GM19463 (cell line): ENCODE data around the gene SH2D1B.
A peak's percentile ranks its signal among the peaks of the same experiment; 100 is the strongest.

ENCODE experiments used
- ATAC-seq: cut with Tn5 transposase; IDR thresholded peaks from one replicate; pipeline ENCODE4 v1.9.1; 2021; ENCODE audit warnings: mild to moderate bottlenecking, moderate library complexity; ENCODE audit not compliant: unreplicated experiment

Gene SH2D1B

GRCh38 chr1:162400790-162401355 lies 11.1 kb downstream of the SH2D1B start:
- no peak for ATAC-seq

GRCh38 chr1:162398999-162399580 lies 12.8 kb downstream of the SH2D1B start:
- ATAC-seq, result no peak

- no peak for ATAC-seq
Observed at GRCh38 chr1:162397943-162398560, 13.9 kb downstream of the SH2D1B start.

- no peak for ATAC-seq
Observed at GRCh38 chr1:162397039-162397448, 14.9 kb downstream of the SH2D1B start.

- no peak for ATAC-seq
Observed at GRCh38 chr1:162396201-162396906, 15.6 kb downstream of the SH2D1B start.

GRCh38 chr1:162391790-162392563 lies 20.0 kb downstream of the SH2D1B start:
- no peak for ATAC-seq

GRCh38 chr1:162390396-162391185 lies 21.3 kb downstream of the SH2D1B start:
- ATAC-seq, result no peak

- ATAC-seq, result no peak
Observed at GRCh38 chr1:162389971-162390370, 22.0 kb downstream of the SH2D1B start.

GRCh38 chr1:162389021-162389818 lies 22.7 kb downstream of the SH2D1B start:
- peak; percentile 61 for ATAC-seq

- no peak for ATAC-seq
Observed at GRCh38 chr1:162388615-162389014, 23.3 kb downstream of the SH2D1B start.

GRCh38 chr1:162388083-162388594 lies 23.8 kb downstream of the SH2D1B start:
- ATAC-seq, result no peak

- ATAC-seq, result no peak
Observed at GRCh38 chr1:162387226-162388082, 24.5 kb downstream of the SH2D1B start.

GRCh38 chr1:162386292-162387225 lies 25.4 kb downstream of the SH2D1B start:
- ATAC-seq, result no peak

- no peak for ATAC-seq
Observed at GRCh38 chr1:162385702-162386101, 26.2 kb downstream of the SH2D1B start.

GRCh38 chr1:162385280-162385623 lies 26.7 kb downstream of the SH2D1B start:
- no peak for ATAC-seq

- no peak for ATAC-seq
Observed at GRCh38 chr1:162384601-162385279, 27.2 kb downstream of the SH2D1B start.

GRCh38 chr1:162384116-162384515 lies 27.8 kb downstream of the SH2D1B start:
- no peak for ATAC-seq
